GM18520 (cell line): ENCODE measurements around the gene KLC4.

ENCODE experiments used
- ATAC-seq: cut with Tn5 transposase; IDR thresholded peaks from one replicate; pipeline ENCODE4 v1.9.1; 2021; ENCODE audit not compliant: unreplicated experiment

The KLC4 gene

GRCh38 chr6:43120944-43121913, 61.8 kb downstream of the KLC4 start:
- no peak for ATAC-seq

- no peak for ATAC-seq
Measured at GRCh38 chr6:43122146-43122545, 62.7 kb downstream of the KLC4 start.

GRCh38 chr6:43123461-43124314, 64.3 kb downstream of the KLC4 start:
- no peak for ATAC-seq

GRCh38 chr6:43124481-43124880, 65.0 kb downstream of the KLC4 start:
- ATAC-seq = no peak
